K562 (cell line): ENCODE results near the gene POP7. TPM values are rescaled to one million over a fixed set of nuclear protein-coding genes. Genes with fewer than 3 reads are reported as not detected.

Experiments
- BDP1 ChIP-seq: IDR thresholded peaks from 3 replicates; pipeline ENCODE4 v1.6.1; 2011; ENCODE audit not compliant: insufficient read length, insufficient read depth
- CBX5 ChIP-seq: IDR thresholded peaks from 2 replicates; pipeline ENCODE4 v1.6.1; 2014; ENCODE audit warnings: low read depth, borderline replicate concordance
- FOXA3 ChIP-seq, 2 experiments: fragments of 450-650 bp in 1 of 2; sonication (generic) in 1 of 2; formaldehyde crosslinking; IDR thresholded peaks in 1 of 2; conservative IDR thresholded peaks in 1 of 2; 2 replicates each; pipeline versions ENCODE4 v1.4.0 to v1.8.0; 2020 to 2022; ENCODE audit warnings: mild to moderate bottlenecking in 2 of 2, missing genetic modification reagents in 1 of 2
- FOXK2 ChIP-seq, 2 experiments: fragments of 450-650 bp; IDR thresholded peaks in 1 of 2; conservative IDR thresholded peaks in 1 of 2; 2 replicates each; pipeline ENCODE4 v1.6.1; 2016; ENCODE audit warnings: low read depth in 2 of 2, mild to moderate bottlenecking in 1 of 2
- HNRNPL ChIP-seq: fragments of 200-400 bp; formaldehyde crosslinking; IDR thresholded peaks from 2 replicates; pipeline ENCODE4 v1.6.1; 2017; ENCODE audit warnings: low read depth, mild to moderate bottlenecking, low read length
- IRF2 ChIP-seq: sonication (generic); formaldehyde crosslinking; IDR thresholded peaks from 2 replicates; pipeline ENCODE4 v1.8.1; 2022; ENCODE audit warnings: mild to moderate bottlenecking, missing genetic modification reagents
- KLF13 ChIP-seq: fragments of 450-650 bp; IDR thresholded peaks from 2 replicates; pipeline ENCODE4 v1.6.1; 2016; ENCODE audit warnings: missing genetic modification characterization, low read depth, mild to moderate bottlenecking, missing compliant biosample characterization, moderate library complexity, borderline replicate concordance
- MEIS2 ChIP-seq: fragments of 450-650 bp; IDR thresholded peaks from 2 replicates; pipeline ENCODE4 v1.6.1; 2014; ENCODE audit warnings: mild to moderate bottlenecking; ENCODE audit not compliant: partially characterized antibody
- NBN ChIP-seq: fragments of 450-650 bp; IDR thresholded peaks from 2 replicates; pipeline ENCODE4 v1.6.1; 2016; ENCODE audit warnings: low read depth, mild to moderate bottlenecking
- NR1H2 ChIP-seq: sonication (generic); formaldehyde crosslinking; IDR thresholded peaks from 2 replicates; pipeline ENCODE4 v1.4.0; 2020; ENCODE audit warnings: mild to moderate bottlenecking, missing genetic modification reagents
- POLR2A ChIP-seq: fragments of 450-650 bp; conservative IDR thresholded peaks from 2 replicates; pipeline ENCODE4 v1.6.1; 2016
- POLR2AphosphoS2 ChIP-seq: IDR thresholded peaks from 2 replicates; pipeline ENCODE4 v1.6.1; 2012; ENCODE audit warnings: low read length, improper control_type of control experiment
- RAD21 ChIP-seq, 2 experiments: fragments of 250-450 bp in 1 of 2; fragments of 450-650 bp in 1 of 2; sonication (Bioruptor Pico) in 1 of 2; formaldehyde crosslinking in 1 of 2; IDR thresholded peaks in 1 of 2; conservative IDR thresholded peaks in 1 of 2; 2 replicates each; pipeline versions ENCODE4 v1.4.0 to v1.8.0; 2020 to 2022; ENCODE audit warnings: mild to moderate bottlenecking in 2 of 2, moderate library complexity in 1 of 2
- SNRNP70 ChIP-seq: fragments of 200-400 bp; formaldehyde crosslinking; optimal IDR thresholded peaks from 2 replicates; pipeline ENCODE3; 2017; ENCODE audit warnings: low read depth, low read length
- SRSF1 ChIP-seq: fragments of 200-400 bp; formaldehyde crosslinking; IDR thresholded peaks from 2 replicates; pipeline ENCODE4 v1.6.1; 2017; ENCODE audit warnings: mild to moderate bottlenecking, low read depth, low read length, moderate library complexity
- ZFP30 ChIP-seq: fragments of 250-450 bp; sonication (Bioruptor Pico); IDR thresholded peaks from 2 replicates; pipeline ENCODE4 v1.8.0; 2022; ENCODE audit warnings: moderate library complexity, mild to moderate bottlenecking, inconsistent platforms, borderline replicate concordance
- ZKSCAN8 ChIP-seq: fragments of 200-800 bp; sonication (Bioruptor generic); IDR thresholded peaks from 2 replicates; pipeline ENCODE4 v1.6.1; 2016; ENCODE audit warnings: missing genetic modification characterization, missing compliant biosample characterization
- polyA plus RNA-seq, 8 experiments: library from polyadenylated mRNA; depleted of rRNA in 4 of 8; stranded (reverse) in 5 of 8; unstranded in 3 of 8; fragments of >200 nt; fragmentation: Nextera tagmentation in 2 of 8; fragmentation: Illumina TruSeq in 1 of 8; extraction: Ambion mirVana in 2 of 8; extraction: Trizol in 1 of 8; gene quantifications; 2 replicates each; pipeline versions ENCODE4 v1.2.1 to v1.2.3, GENCODE V29; 2011 to 2014; ENCODE audit warnings: inconsistent platforms in 1 of 8, missing spikeins in 1 of 8
- total RNA-seq, 7 experiments: library from RNA; depleted of rRNA in 6 of 7; stranded (reverse); fragments of >200 nt in 6 of 7; fragmentation: Illumina TruSeq in 2 of 7; extraction: Trizol in 2 of 7; gene quantifications; 2 replicates each; pipeline versions ENCODE4 v1.2.1 to v1.2.3, GENCODE V29; 2011 to 2021; ENCODE audit warnings: low replicate concordance in 1 of 7
- TF ChIP-seq, protein P1 (sequence below): fragments of 450-650 bp; IDR thresholded peaks from 2 replicates; pipeline ENCODE4 v1.6.1; 2018; ENCODE audit not compliant: partially characterized antibody
- TF ChIP-seq, protein P2 (sequence below): fragments of 250-450 bp; sonication (Bioruptor Pico); IDR thresholded peaks from 2 replicates; pipeline ENCODE4 v1.6.1; 2021; ENCODE audit warnings: mild to moderate bottlenecking
- TF ChIP-seq, protein P3 (sequence below): IDR thresholded peaks from 2 replicates; pipeline ENCODE4 v1.6.1; 2016; ENCODE audit warnings: missing genetic modification characterization, missing compliant biosample characterization
- TF ChIP-seq, protein P4 (sequence below): sonication (generic); formaldehyde crosslinking; IDR thresholded peaks from 2 replicates; pipeline ENCODE4 v1.8.0; 2022; ENCODE audit warnings: mild to moderate bottlenecking, missing genetic modification reagents

The POP7 gene
- total and polyA plus RNA-seq, 9 of the 15 experiments (the other 6 are each of a cell fraction or from before 2014, with no cell fraction given) = 11.5 to 163 (median 68.9) TPM

DNA sequence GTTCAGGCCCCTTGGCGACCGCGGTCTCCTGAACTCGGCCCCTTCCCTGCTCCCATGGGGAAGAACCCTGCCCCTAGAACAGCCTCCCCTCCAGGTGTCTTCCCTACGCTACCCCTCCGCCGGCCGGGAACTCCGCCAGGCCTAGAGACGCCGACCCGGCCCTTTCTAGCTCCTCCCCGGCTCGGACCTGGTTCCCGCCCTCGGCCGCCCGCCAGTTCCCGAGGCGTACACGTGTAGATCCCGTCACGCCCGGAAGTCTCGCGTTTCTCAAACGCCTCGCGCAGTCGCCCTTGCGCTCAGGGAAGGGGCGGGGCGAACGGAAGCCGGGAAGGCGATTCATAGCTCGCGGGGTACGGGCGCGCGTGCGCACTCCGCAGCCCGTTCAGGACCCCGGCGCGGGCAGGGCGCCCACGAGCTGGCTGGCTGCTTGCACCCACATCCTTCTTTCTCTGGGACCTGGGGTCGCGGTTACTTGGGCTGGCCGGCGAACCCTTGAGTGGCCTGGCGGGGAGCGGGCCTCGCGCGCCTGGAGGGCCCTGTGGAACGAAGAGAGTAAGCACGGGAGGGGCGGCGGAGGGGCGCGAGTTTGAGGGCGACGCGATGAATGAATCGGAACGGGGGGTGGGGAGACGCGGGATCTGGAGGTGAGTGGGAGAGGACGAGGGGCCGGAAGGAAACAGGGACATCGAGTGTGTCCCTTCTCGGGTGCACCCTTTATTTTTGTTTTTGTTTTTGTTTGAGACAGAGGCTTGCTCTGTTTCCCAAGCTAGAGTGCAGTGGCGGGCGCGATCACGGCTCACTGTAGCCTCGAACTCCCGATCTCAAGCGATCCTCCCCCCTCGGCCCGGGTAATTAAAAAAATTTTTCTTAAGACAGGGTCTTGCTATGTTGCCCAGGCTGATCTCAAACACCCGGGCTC, at the start of gene POP7 (continued):
- TF ChIP-seq, protein P1, sequence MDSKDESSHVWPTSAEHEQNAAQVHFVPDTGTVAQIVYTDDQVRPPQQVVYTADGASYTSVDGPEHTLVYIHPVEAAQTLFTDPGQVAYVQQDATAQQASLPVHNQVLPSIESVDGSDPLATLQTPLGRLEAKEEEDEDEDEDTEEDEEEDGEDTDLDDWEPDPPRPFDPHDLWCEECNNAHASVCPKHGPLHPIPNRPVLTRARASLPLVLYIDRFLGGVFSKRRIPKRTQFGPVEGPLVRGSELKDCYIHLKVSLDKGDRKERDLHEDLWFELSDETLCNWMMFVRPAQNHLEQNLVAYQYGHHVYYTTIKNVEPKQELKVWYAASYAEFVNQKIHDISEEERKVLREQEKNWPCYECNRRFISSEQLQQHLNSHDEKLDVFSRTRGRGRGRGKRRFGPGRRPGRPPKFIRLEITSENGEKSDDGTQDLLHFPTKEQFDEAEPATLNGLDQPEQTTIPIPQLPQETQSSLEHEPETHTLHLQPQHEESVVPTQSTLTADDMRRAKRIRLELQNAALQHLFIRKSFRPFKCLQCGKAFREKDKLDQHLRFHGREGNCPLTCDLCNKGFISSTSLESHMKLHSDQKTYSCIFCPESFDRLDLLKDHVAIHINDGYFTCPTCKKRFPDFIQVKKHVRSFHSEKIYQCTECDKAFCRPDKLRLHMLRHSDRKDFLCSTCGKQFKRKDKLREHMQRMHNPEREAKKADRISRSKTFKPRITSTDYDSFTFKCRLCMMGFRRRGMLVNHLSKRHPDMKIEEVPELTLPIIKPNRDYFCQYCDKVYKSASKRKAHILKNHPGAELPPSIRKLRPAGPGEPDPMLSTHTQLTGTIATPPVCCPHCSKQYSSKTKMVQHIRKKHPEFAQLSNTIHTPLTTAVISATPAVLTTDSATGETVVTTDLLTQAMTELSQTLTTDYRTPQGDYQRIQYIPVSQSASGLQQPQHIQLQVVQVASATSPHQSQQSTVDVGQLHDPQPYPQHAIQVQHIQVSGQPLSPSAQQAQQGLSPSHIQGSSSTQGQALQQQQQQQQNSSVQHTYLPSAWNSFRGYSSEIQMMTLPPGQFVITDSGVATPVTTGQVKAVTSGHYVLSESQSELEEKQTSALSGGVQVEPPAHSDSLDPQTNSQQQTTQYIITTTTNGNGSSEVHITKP = peak; percentile 97
- TF ChIP-seq ZKSCAN8 (CRISPR knock-in tag) = no peak
- TF ChIP-seq FOXK2 (conservative IDR thresholded peaks at IDR 0.05 in 1 of 2, IDR thresholded peaks at IDR 0.05 in 1 of 2; ENCODE audit: low read depth in 2 of 2) = peak; percentile 7 to 13; a peak in 2 of 4 replicates
- TF ChIP-seq, protein P2, sequence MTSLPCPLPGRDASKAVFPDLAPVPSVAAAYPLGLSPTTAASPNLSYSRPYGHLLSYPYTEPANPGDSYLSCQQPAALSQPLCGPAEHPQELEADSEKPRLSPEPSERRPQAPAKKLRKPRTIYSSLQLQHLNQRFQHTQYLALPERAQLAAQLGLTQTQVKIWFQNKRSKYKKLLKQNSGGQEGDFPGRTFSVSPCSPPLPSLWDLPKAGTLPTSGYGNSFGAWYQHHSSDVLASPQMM (CRISPR knock-in tag) = no peak
- TF ChIP-seq ZFP30 (CRISPR knock-in tag) = no peak
- no peak for TF ChIP-seq NR1H2 (CRISPR knock-in tag)
- TF ChIP-seq, protein P3, sequence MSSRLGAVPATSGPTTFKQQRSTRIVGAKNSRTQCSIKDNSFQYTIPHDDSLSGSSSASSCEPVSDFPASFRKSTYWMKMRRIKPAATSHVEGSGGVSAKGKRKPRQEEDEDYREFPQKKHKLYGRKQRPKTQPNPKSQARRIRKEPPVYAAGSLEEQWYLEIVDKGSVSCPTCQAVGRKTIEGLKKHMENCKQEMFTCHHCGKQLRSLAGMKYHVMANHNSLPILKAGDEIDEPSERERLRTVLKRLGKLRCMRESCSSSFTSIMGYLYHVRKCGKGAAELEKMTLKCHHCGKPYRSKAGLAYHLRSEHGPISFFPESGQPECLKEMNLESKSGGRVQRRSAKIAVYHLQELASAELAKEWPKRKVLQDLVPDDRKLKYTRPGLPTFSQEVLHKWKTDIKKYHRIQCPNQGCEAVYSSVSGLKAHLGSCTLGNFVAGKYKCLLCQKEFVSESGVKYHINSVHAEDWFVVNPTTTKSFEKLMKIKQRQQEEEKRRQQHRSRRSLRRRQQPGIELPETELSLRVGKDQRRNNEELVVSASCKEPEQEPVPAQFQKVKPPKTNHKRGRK (tag) = no peak
- TF ChIP-seq IRF2 (CRISPR knock-in tag) = no peak
- TF ChIP-seq RAD21 (CRISPR knock-in tag; conservative IDR thresholded peaks at IDR 0.05 in 1 of 2, IDR thresholded peaks at IDR 0.05 in 1 of 2) = no peak
- peak; percentile 29; the same call in 1 of the 2 replicates for TF ChIP-seq KLF13 (tag)
- TF ChIP-seq BDP1 = no peak
- TF ChIP-seq FOXA3 (CRISPR knock-in tag; conservative IDR thresholded peaks at IDR 0.05 in 1 of 2, IDR thresholded peaks at IDR 0.05 in 1 of 2) = 0 out of 4 replicates have a peak, but pooled peaks of 1 of the 2 experiments have one; percentile 31
- TF ChIP-seq, protein P4, sequence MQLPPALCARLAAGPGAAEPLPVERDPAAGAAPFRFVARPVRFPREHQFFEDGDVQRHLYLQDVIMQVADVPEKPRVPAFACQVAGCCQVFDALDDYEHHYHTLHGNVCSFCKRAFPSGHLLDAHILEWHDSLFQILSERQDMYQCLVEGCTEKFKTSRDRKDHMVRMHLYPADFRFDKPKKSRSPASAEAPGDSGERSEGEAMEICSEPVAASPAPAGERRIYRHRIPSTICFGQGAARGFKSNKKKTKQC = no peak; the same call in 1 of the 2 replicates
- TF ChIP-seq POLR2A = peak; percentile 96
- peak; percentile 86 for TF ChIP-seq MEIS2
- no peak for TF ChIP-seq CBX5
- TF ChIP-seq HNRNPL = peak; percentile 38; the same call in 1 of the 2 replicates
- no peak; the same call in 1 of the 2 replicates for TF ChIP-seq NBN
- TF ChIP-seq SRSF1 = no peak
- no peak for TF ChIP-seq POLR2AphosphoS2
- TF ChIP-seq SNRNP70 = no peak
